OCI-LY7 (cell line): ENCODE data around the gene B3GALT5.

Experiments
- CTCF ChIP-seq: fragments of 200-600 bp; sonication (generic); conservative IDR thresholded peaks from 2 replicates; pipeline ENCODE4 v1.5.1; 2014; ENCODE audit warnings: mild to moderate bottlenecking, antibody characterized with exemption, low read length, moderate library complexity, mixed read lengths
- EZH2phosphoT487 ChIP-seq: fragments of 200-600 bp; sonication (generic); IDR thresholded peaks from 2 replicates; pipeline ENCODE4 v1.6.1; 2018; ENCODE audit warnings: low read depth, borderline replicate concordance, mild to moderate bottlenecking, mixed run types, antibody characterized with exemption, low read length, moderate library complexity, mixed read lengths

- TF ChIP-seq CTCF (no peak), EZH2phosphoT487 (no peak)
Observed at GRCh38 chr21:39712273-39712672, 99.5 kb downstream of the B3GALT5 start.
